Upper lobe of left lung (tissue), 4 donors: ENCODE data around the gene RPS6KA3.

Experiments
- CTCF ChIP-seq, 6 experiments: fragments of 450-650 bp in 4 of 6; fragments of 200-600 bp in 2 of 6; sonication (generic) in 2 of 6; IDR thresholded peaks; one replicate each; pipeline ENCODE4 v1.5.1; 2016 to 2019; ENCODE audit warnings: antibody characterized with exemption in 6 of 6
- EP300 ChIP-seq, 4 donors: sonication (generic); formaldehyde crosslinking; IDR thresholded peaks; one replicate each; pipeline ENCODE4 v1.5.1; 2017; ENCODE audit warnings: antibody characterized with exemption in 4 of 4, control low read depth in 2 of 4

DNA sequence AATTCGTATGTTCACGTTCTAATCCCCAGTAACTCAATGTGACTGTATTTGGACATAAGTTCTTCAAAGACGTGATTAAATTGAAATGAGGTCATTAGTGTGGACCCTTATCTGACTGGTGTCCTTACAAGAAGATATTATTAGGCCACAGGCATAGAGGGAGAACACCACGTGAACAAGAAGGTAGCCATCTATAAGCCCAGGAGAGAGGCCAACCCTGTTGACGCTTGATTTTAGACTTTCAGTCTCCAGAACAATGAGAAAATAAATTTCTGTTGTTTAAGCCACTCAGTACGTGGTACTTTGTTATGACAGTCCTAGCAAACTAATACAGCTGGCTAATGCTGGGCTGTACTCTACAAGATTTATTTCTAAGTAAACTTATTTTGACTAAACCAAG is 123.6 kb downstream of the RPS6KA3 start:
- TF ChIP-seq EP300 (IDR thresholded peaks at IDR 0.05) (no peak), CTCF (IDR thresholded peaks at IDR 0.05) (no peak)
